ENCODE measurements around the gene TTLL10. TPM values are rescaled to one million over a fixed set of nuclear protein-coding genes. Genes with fewer than 3 reads are reported as not detected.

Gene TTLL10
- total RNA-seq, 1 donor from 2014 or later, result not detected

DNA sequence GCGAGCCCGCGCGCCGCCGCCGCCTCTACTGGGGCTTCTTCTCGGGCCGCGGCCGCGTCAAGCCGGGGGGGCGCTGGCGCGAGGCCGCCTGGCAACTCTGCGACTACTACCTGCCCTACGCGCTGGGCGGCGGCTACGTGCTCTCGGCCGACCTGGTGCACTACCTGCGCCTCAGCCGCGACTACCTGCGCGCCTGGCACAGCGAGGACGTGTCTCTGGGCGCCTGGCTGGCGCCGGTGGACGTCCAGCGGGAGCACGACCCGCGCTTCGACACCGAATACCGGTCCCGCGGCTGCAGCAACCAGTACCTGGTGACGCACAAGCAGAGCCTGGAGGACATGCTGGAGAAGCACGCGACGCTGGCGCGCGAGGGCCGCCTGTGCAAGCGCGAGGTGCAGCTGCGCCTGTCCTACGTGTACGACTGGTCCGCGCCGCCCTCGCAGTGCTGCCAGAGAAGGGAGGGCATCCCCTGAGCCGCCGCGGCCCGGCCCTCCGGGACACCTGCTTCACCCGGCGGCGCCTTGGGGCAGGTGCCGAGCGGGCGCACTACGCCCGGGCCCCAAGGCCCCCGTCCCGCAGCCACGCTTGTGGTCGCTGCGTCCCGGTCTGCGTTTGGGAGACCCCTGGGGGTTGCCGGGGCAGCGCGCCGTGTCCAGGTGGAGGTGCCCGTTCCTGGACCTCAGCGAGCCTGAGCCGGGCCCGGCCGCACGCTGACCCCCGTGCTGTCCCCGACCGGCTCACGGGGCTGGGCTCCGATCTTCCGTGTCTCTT, 59.3 kb downstream of the TTLL10 start:
- TF ChIP-seq, protein P1, sequence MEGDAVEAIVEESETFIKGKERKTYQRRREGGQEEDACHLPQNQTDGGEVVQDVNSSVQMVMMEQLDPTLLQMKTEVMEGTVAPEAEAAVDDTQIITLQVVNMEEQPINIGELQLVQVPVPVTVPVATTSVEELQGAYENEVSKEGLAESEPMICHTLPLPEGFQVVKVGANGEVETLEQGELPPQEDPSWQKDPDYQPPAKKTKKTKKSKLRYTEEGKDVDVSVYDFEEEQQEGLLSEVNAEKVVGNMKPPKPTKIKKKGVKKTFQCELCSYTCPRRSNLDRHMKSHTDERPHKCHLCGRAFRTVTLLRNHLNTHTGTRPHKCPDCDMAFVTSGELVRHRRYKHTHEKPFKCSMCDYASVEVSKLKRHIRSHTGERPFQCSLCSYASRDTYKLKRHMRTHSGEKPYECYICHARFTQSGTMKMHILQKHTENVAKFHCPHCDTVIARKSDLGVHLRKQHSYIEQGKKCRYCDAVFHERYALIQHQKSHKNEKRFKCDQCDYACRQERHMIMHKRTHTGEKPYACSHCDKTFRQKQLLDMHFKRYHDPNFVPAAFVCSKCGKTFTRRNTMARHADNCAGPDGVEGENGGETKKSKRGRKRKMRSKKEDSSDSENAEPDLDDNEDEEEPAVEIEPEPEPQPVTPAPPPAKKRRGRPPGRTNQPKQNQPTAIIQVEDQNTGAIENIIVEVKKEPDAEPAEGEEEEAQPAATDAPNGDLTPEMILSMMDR (IDR thresholded peaks at IDR 0.05; ENCODE audit: insufficient read depth, low read length, poor library complexity, severe bottlenecking), result no peak
- no peak for DNase-seq (ENCODE audit: low read depth)
- Histone ChIP-seq H3K27me3 (ENCODE audit: control insufficient read depth, insufficient read depth, low read length) (peaks cover 3% of the 10 kb centered on the region), H3K4me3 (ENCODE audit: low read depth, low read length) (no peak overlapping the region), H3K36me3 (ENCODE audit: control insufficient read depth, insufficient read depth, low read length) (peaks cover 2% of the 10 kb centered on the region)

DNA sequence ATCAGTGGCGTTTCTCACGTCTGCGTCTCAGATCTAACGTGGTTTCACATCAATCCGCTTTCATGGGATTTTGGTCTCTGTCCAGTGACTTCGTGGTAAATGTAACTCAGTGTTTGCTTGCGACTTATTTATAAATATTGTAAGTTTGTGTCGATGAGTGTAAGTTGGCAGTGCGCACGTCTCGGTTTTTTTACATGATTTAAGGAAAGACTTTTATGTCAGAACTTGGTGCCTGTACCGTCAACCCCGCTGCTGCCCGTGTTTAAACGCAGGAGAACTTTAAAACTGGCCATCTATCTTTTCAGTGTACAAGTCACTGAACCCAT, 59.9 kb downstream of the TTLL10 start:
- no peak for DNase-seq (ENCODE audit: low read depth)
- TF ChIP-seq, protein P1 (IDR thresholded peaks at IDR 0.05; ENCODE audit: insufficient read depth, low read length, poor library complexity, severe bottlenecking), result no peak
- Histone ChIP-seq H3K27me3 (ENCODE audit: control insufficient read depth, insufficient read depth, low read length) (peaks cover 4% of the 10 kb centered on the region), H3K4me3 (ENCODE audit: low read depth, low read length) (no peak overlapping the region), H3K36me3 (ENCODE audit: control insufficient read depth, insufficient read depth, low read length) (peaks cover 2% of the 10 kb centered on the region)

DNA sequence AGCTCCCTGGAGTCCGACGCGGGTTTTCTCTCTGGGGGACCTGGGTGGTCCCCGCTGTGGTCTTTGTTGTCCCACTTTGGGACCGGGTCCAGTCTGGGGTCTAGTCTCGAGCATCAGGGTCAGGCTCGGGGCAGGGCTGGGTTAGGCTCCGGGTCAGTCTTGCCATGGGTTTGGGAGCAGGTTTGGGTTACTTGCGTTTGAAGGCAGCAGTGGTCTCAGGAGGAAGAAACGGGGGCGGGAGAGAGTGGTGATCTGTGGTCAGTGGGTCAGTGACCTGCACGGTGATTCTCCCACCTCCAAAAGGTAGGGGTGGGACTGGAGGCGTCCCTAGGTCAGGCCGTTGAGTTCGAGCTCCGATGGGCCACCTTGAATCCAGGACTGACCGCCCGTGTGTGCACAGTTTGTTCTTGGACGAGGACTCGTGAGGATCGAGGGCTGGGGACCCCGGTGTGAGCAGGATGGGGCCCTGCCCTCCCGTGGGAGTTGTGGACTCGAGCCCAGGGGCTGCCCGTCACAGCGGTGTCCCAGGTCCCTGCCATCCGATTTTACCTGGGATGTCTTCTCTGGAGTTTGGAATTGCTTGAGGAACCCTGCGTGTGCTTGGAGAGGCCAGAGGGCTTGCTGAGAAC, 60.6 kb downstream of the TTLL10 start:
- peaks cover 2% of the 10 kb centered on the region for H3K36me3 ChIP-seq (ENCODE audit: control insufficient read depth, insufficient read depth, low read length)
- no peak for DNase-seq (ENCODE audit: low read depth)
- peaks cover 7% of the 10 kb centered on the region for H3K27me3 ChIP-seq (ENCODE audit: control insufficient read depth, insufficient read depth, low read length)
- no peak overlapping the region for H3K4me3 ChIP-seq (ENCODE audit: low read depth, low read length)
- TF ChIP-seq, protein P1 (IDR thresholded peaks at IDR 0.05; ENCODE audit: insufficient read depth, low read length, poor library complexity, severe bottlenecking), result no peak

DNA sequence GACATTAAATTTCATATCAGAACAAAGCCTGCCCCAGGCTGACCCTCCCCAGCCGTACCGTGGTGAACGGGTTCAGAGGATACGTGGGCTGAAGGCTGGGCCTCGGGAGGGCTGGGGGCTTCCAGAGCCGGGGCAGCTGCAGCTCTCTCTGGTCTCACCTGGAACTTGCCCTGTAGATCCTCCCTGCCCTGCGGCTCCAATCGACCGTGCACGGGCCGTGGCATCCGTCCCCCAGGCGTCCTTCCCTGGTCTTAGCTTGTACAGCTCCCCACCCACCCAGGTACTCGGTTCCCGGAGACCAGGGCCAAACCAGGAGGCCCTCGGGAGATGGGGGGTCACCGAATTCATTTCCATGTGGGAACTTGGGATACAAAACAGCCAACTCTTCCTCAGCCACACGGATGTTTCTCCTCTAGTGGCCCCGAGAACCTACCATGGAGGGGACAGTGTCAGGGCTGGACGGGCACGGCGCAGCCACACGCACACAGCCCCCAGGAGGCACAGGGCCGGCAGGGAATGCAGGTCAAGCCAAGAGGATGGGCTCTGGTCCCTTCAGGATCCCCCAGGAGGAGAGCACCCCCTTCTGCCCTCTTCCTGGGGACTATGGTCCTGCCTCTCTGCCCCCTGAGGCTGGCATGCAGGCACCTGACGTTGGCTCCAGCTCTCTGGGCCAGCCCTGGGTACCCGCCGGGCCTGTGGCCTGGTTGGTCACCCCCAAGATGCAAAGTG, 61.5 kb downstream of the TTLL10 start:
- TF ChIP-seq, protein P1 (IDR thresholded peaks at IDR 0.05; ENCODE audit: insufficient read depth, low read length, poor library complexity, severe bottlenecking), result no peak
- H3K27me3 ChIP-seq (ENCODE audit: control insufficient read depth, insufficient read depth, low read length), result peaks cover 16% of the 10 kb centered on the region
- no peak for DNase-seq (ENCODE audit: low read depth)

DNA sequence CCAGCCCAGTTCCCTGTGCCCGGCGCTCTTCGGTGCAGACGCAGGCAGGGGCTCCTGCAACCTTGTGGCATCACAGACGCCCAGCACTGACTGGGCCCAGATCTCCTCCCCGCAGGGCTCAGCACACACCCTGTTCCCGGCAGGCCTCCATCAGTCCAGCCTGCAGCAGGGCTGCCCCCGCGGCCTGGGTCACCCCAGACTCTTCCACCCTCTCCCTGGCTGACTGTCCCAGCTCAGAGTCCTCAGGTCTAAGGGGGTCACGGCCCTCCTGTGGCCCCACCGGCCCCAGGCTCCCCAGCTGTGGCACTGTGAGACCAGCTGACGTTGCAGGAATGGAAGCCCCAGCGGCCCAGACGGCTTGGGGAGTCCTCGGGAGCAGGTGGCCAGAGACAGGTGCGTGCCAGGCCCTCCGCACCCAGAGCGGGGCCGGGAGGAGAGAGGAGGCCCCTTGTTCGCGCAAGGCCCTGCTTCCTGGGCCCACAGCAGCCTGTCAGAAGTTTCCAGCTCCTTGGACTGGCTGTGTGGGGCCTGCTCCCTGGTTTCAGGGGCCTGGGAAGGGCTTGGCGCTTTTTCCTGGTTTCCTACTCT, 62.6 kb downstream of the TTLL10 start:
- peaks cover 22% of the 10 kb centered on the region for H3K27me3 ChIP-seq (ENCODE audit: control insufficient read depth, insufficient read depth, low read length)
- no peak for DNase-seq (ENCODE audit: low read depth)
- H3K4me3 ChIP-seq (ENCODE audit: low read depth, low read length), result no peak overlapping the region
- H3K36me3 ChIP-seq (ENCODE audit: control insufficient read depth, insufficient read depth, low read length), result peaks cover 2% of the 10 kb centered on the region
- TF ChIP-seq, protein P1 (IDR thresholded peaks at IDR 0.05; ENCODE audit: insufficient read depth, low read length, poor library complexity, severe bottlenecking), result no peak

More for the DNA sequence above, 61.5 kb downstream of the TTLL10 start:
- no peak overlapping the region for H3K4me3 ChIP-seq (ENCODE audit: low read depth, low read length)
- H3K36me3 ChIP-seq (ENCODE audit: control insufficient read depth, insufficient read depth, low read length), result peaks cover 2% of the 10 kb centered on the region
